Keratinocyte (primary cell): ENCODE measurements around the gene AP4M1.

Experiments
- CTCF ChIP-seq, 3 experiments: IDR thresholded peaks in 1 of 3; conservative IDR thresholded peaks in 1 of 3; optimal IDR thresholded peaks in 1 of 3; 2 replicates in 2 of 3; 3 replicates in 1 of 3; pipeline versions ENCODE3 to v1.5.1; 2011; ENCODE audit warnings: low read length in 3 of 3, mild to moderate bottlenecking in 3 of 3, moderate library complexity in 2 of 3, control low read depth in 1 of 3, inconsistent platforms in 1 of 3; ENCODE audit not compliant: insufficient read depth in 2 of 3; ENCODE audit errors: extremely low read depth in 1 of 3
- EZH2 ChIP-seq: IDR thresholded peaks from one replicate; pipeline ENCODE4 v1.6.1; 2012; ENCODE audit warnings: inconsistent platforms, mild to moderate bottlenecking, low read length, moderate library complexity

- TF ChIP-seq EZH2, result no peak
- TF ChIP-seq CTCF (optimal IDR thresholded peaks at IDR 0.05 in 1 of 3, IDR thresholded peaks at IDR 0.05 in 1 of 3, conservative IDR thresholded peaks at IDR 0.05 in 1 of 3; ENCODE audit: extremely low read depth in 1 of 3, insufficient read depth in 2 of 3, low read length in 3 of 3), result peak; percentile 60 to 91 (median 79)
Observed at GRCh38 chr7:100130608-100131453, 29.4 kb downstream of the AP4M1 start.
